GM19397 (cell line): ENCODE data around the gene DCAF15.
"Not testable (repeated sequence)": the region's sequence is repeated elsewhere in the genome, so short reads cannot be mapped to it uniquely, and the experiment has no call there.

Experiments
- ATAC-seq: cut with Tn5 transposase; IDR thresholded peaks from one replicate; pipeline ENCODE4 v1.9.1; 2021; ENCODE audit warnings: mild to moderate bottlenecking, moderate library complexity; ENCODE audit not compliant: unreplicated experiment

Gene DCAF15, protein sequence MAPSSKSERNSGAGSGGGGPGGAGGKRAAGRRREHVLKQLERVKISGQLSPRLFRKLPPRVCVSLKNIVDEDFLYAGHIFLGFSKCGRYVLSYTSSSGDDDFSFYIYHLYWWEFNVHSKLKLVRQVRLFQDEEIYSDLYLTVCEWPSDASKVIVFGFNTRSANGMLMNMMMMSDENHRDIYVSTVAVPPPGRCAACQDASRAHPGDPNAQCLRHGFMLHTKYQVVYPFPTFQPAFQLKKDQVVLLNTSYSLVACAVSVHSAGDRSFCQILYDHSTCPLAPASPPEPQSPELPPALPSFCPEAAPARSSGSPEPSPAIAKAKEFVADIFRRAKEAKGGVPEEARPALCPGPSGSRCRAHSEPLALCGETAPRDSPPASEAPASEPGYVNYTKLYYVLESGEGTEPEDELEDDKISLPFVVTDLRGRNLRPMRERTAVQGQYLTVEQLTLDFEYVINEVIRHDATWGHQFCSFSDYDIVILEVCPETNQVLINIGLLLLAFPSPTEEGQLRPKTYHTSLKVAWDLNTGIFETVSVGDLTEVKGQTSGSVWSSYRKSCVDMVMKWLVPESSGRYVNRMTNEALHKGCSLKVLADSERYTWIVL

DNA sequence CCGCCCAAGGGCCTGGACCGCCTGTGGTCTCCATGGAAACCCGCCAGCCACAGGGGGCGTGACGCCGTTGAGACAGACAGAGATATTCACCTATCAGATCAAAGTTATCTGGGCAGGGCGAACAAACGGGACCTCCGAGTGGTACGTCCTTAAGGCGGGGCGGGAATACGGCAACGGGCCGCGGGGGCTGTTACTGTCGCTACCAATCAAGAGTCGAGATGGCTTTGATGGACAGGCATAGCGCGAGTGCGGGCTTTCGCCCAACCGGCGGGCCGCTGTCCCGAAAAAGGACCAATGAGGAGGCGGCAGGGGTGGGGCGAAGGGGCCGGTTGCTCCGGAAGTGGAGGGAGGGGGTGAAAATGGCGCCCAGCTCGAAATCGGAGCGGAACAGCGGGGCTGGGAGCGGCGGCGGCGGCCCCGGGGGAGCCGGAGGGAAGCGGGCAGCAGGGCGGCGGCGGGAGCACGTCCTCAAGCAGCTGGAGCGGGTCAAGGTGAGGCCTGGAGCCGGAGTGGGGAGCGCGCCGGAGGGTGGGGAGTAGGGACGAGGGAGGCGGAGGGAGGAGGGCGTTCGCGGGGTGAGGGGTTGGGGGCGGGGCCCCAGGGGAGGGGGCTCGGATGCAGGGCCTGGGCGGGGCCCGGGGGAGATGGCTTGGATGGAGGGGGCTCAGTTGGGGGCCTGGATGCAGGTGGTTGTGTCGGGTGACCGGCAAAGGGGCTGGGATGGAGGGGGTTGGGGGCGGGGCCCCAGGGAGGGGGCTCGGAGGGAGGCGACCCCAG, at the start of gene DCAF15:
Gene DCAF15, plus strand, starts transcription at position 356 of the 777 bp plus-strand sequence. Its CDS starts 4 bp downstream, at position 360.
- ATAC-seq = peak; percentile 93

DNA sequence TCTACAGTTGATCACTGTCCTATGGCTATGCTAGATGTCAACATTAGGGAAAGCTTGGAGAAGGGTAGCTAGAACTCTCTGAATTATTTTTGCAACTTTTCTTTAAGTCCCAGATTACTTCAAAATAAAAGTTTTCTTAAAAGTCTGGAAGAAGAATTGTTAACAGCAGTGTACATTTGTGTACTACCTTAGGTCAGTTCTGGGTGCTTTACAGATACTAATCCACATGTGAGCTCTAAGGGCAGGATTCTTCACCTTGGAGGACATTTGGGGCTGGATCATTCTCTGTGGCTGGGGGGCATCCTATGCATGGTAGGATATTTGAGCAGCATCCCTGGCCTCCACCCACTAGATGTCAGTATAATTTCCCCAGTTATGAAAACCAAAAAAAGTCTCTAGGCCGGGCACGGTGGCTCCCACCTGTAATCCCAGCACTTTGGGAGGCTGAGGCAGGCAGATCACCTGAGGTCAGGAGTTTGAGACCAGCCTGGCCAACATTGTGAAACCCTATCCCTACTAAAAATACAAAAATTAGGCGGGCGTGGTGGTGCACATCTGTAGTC, 49.2 kb upstream of the DCAF15 start:
- no peak for ATAC-seq

DNA sequence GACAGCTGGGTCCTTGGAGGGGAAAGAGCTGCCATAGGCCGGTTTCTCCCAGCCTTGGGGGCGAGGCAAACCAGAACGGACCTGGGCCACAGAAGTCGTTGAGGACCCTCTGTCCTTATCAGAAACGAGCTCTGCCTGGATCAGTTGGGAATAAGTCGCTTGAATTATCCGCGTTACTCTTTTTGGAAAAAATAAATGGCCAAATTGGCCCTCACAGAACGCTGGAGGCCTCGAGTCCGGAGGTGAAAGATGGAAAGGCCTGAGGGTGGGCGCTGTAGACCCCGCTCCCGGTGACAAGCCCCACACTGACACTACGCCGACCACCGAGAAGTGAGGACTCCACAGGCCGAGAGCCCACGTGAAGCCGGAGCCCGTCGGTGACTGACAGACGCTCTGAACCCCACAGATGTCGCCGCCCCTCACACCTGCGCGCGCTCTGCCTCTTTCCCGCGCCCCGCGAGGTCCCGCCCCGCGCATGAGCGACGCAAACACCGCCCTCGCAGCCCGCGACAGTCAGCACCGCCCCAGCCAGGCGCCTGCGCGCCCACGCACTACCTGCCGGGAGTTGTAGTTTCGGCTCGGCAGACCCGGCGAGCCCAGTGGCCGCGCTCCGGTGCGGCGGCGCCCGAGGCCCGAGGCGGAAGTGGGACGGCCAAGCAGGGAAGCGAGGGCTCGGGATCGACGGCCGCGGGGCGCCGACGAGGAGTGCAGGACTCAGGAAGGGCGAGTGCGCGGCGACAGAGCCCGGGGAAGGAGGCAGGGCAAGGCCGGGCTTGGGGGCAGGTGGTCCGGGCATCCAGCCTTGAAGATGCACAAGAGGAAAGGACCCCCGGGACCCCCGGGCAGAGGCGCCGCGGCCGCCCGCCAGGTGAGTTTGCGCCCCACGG, 46.4 kb upstream of the DCAF15 start, which contains the start of the genes BRME1 and CC2D1A:
Gene BRME1, minus strand, starts transcription at position 484 of the 887 bp plus-strand sequence. CDS start 1,225 bp downstream, outside the sequence.
Gene CC2D1A, plus strand, starts transcription at position 568 of the 887 bp plus-strand sequence. Its CDS starts 241 bp downstream, at position 809.
- ATAC-seq = peak; percentile 98

- peak; percentile 19 for ATAC-seq
These were observed 45.8 kb upstream of the DCAF15 start for GRCh38 chr19:13906521-13906904.

- no peak for ATAC-seq
These were observed 45.4 kb upstream of the DCAF15 start for GRCh38 chr19:13906910-13907309.

DNA sequence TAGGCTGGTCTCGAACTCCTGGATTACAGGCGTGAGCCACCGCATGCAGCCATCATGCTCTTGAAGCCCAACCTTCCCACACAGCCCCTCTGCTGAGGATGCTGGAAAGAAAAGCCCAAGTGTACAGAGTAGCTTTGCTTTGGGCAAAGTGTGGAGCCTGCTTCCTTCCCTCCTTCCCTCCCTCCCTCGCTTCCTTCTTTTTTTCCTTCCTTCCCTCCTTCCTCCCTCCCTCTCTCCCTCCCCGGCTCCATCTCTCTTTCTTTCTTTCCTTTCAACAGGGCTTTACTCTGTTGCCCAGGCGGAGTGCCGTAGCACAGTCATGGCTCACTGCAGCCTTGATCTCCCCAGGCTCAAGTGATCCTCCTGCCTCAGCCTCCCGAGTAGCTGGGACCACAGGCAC, 43.6 kb upstream of the DCAF15 start:
- no peak for ATAC-seq

DNA sequence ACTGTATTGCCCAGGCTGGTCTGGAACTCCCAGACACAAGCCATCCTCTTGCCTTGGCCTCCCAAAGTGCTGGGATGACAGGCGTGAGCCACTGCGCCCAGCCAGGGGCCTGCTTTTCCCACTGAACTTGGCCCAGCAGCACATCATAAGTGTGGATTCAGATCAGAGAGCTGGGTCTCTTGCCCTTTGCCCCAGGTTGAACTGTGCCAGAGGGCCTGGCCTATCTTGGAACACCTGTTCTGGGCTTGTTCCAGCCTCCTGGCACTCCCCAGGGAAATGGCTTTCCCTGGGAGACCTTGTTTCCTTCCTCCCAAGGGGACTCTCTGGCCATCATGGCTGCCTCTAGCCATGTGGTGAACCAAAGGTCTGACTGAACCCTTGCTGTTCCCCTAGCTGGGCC, 42.9 kb upstream of the DCAF15 start:
- ATAC-seq = no peak

GRCh38 chr19:13913352-13913751, 39.0 kb upstream of the DCAF15 start:
- ATAC-seq = no peak

GRCh38 chr19:13914777-13915176, 37.5 kb upstream of the DCAF15 start:
- no peak for ATAC-seq

- ATAC-seq = no peak
These were observed 34.4 kb upstream of the DCAF15 start for GRCh38 chr19:13917888-13918406.

- ATAC-seq = no peak
These were observed 33.4 kb upstream of the DCAF15 start for GRCh38 chr19:13918726-13919411.

GRCh38 chr19:13920524-13920923, 31.8 kb upstream of the DCAF15 start:
- ATAC-seq = no peak

GRCh38 chr19:13920940-13921747, 31.2 kb upstream of the DCAF15 start:
- no peak for ATAC-seq

DNA sequence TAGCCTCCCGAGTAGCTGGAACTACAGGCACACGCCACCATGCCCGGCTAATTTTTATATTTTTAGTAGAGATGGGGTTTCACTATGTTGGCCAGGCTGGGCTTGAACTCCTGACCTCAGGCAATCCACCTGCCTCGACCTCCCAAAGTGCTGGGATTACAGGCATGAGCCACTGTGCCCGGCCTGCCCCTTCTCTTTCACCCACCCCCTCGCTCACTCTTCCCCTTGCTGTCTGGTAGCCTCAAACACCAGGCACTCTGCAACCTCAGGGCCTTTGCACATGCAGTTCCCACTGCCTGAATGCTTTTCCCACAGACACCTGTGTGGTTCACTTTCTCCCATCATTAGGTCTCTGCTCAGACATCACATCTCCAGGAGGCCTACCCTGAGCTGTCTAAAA, 30.2 kb upstream of the DCAF15 start:
- not testable (repeated sequence) for ATAC-seq

DNA sequence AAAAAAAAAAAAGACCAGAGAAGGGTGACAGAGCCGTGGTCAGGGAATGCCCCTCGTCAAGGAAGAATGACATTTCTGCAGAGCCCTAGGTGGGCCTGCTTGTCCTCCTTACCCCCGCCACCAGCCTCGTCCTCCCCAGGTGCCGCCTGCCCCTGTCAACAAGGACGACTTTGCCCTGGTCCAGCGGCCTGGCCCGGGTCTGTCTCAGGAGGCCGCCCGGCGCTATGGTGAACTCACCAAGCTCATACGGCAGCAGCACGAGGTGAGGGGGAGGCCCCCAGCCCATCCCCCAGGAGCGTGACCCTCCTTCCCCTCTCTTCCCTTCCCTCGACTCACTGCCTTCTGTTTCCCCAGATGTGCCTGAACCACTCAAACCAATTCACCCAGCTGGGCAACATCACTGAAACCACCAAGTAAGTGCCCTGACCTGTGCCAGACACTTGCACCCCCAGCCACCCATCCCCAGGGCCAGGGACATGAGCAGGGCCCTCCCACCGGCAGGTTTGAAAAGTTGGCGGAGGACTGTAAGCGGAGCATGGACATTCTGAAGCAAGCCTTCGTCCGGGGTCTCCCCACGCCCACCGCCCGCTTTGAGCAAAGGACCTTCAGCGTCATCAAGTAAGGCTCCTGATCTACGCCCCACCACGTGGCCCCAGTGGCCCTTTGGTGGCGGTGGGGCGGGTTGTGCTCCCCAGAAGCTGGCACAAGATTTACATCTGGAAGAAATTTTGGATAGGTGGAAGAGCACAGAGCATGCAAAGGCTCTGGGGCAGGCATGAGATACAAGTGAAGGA, 28.9 kb upstream of the DCAF15 start:
- ATAC-seq = no peak

- no peak for ATAC-seq
These were observed 26.3 kb upstream of the DCAF15 start for GRCh38 chr19:13926010-13926409.

GRCh38 chr19:13926715-13927114, 25.6 kb upstream of the DCAF15 start:
- no peak for ATAC-seq

- ATAC-seq = no peak
These were observed 23.0 kb upstream of the DCAF15 start for GRCh38 chr19:13929340-13929739.
